Trophoblast cell (in vitro differentiated cells and primary cell): ENCODE results near the gene TMEM245.
"Not testable (repeated sequence)": the region's sequence is repeated elsewhere in the genome, so short reads cannot be mapped to it uniquely, and the experiment has no call there.

ENCODE experiments used
- DNase-seq, 2 donors: peaks; one replicate each; pipeline ENCODE4 v3.0.0-alpha.2; 2016
- H2AFZ ChIP-seq: 2 replicates; pipeline ENCODE4 v1.6.1; 2013; ENCODE audit warnings: low read length, moderate library complexity, mild to moderate bottlenecking; ENCODE audit not compliant: insufficient read depth, poor library complexity
- H2AK5ac ChIP-seq: 2 replicates; pipeline ENCODE4 v1.6.1; 2013; ENCODE audit warnings: mild to moderate bottlenecking, low read length
- H2BK120ac ChIP-seq: 2 replicates; pipeline ENCODE4 v1.6.1; 2013; ENCODE audit warnings: low read length, mild to moderate bottlenecking, moderate library complexity; ENCODE audit not compliant: insufficient read depth, poor library complexity
- H2BK12ac ChIP-seq: 2 replicates; pipeline ENCODE4 v1.6.1; 2013; ENCODE audit warnings: mild to moderate bottlenecking, low read length, moderate library complexity
- H2BK5ac ChIP-seq: 2 replicates; pipeline ENCODE4 v1.6.1; 2013; ENCODE audit warnings: low read length, low read depth, moderate library complexity, mild to moderate bottlenecking; ENCODE audit not compliant: poor library complexity
- H3K14ac ChIP-seq: 2 replicates; pipeline ENCODE4 v1.6.1; 2013; ENCODE audit warnings: mild to moderate bottlenecking, low read length
- H3K18ac ChIP-seq: 2 replicates; pipeline ENCODE4 v1.6.1; 2013; ENCODE audit warnings: mild to moderate bottlenecking, low read length
- H3K23ac ChIP-seq: 2 replicates; pipeline ENCODE4 v1.6.1; 2013; ENCODE audit warnings: low read length
- H3K27ac ChIP-seq: 2 replicates; pipeline ENCODE4 v1.5.1; 2013; ENCODE audit warnings: low read depth, mild to moderate bottlenecking, inconsistent platforms, low read length, moderate library complexity
- H3K27me3 ChIP-seq: 2 replicates; pipeline ENCODE4 v1.6.1; 2013; ENCODE audit warnings: inconsistent platforms, mild to moderate bottlenecking, low read length, moderate library complexity; ENCODE audit not compliant: insufficient read depth
- H3K36me3 ChIP-seq, 2 experiments: 1 replicate in 1 of 2; 2 replicates in 1 of 2; pipeline ENCODE4 v1.6.1; 2013; ENCODE audit warnings: low read length in 2 of 2, mild to moderate bottlenecking in 2 of 2, moderate library complexity in 1 of 2; ENCODE audit not compliant: insufficient read depth in 2 of 2, control insufficient read depth in 1 of 2
- H3K4ac ChIP-seq: 2 replicates; pipeline ENCODE4 v1.6.1; 2013; ENCODE audit warnings: low read depth, mild to moderate bottlenecking, low read length, moderate library complexity
- H3K4me1 ChIP-seq, 2 experiments: 1 replicate in 1 of 2; 2 replicates in 1 of 2; pipeline ENCODE4 v1.6.1; 2013; ENCODE audit warnings: low read length in 2 of 2, mild to moderate bottlenecking in 2 of 2, moderate library complexity in 1 of 2; ENCODE audit not compliant: insufficient read depth in 2 of 2, control insufficient read depth in 1 of 2
- H3K4me2 ChIP-seq: 2 replicates; pipeline ENCODE4 v1.6.1; 2013; ENCODE audit warnings: inconsistent platforms, mild to moderate bottlenecking, low read length, moderate library complexity
- H3K4me3 ChIP-seq: 2 replicates; pipeline ENCODE4 v1.5.1; 2013; ENCODE audit warnings: mild to moderate bottlenecking, low read depth, low read length, inconsistent platforms
- H3K79me1 ChIP-seq: one replicate; pipeline ENCODE4 v1.6.1; 2013; ENCODE audit warnings: low read length
- H3K79me2 ChIP-seq: 2 replicates; pipeline ENCODE4 v1.6.1; 2013; ENCODE audit warnings: low read length, mild to moderate bottlenecking; ENCODE audit not compliant: control insufficient read depth, insufficient read depth, poor library complexity
- H3K9ac ChIP-seq: 2 replicates; pipeline ENCODE4 v1.6.1; 2013; ENCODE audit warnings: mild to moderate bottlenecking, low read length
- H3K9me3 ChIP-seq: 2 replicates; pipeline ENCODE4 v1.6.1; 2013; ENCODE audit warnings: low read depth, mild to moderate bottlenecking, control low read depth, inconsistent platforms, low read length; ENCODE audit not compliant: insufficient read depth
- H4K12ac ChIP-seq: 2 replicates; pipeline ENCODE4 v1.6.1; 2013; ENCODE audit warnings: low read depth, mild to moderate bottlenecking, low read length, moderate library complexity
- H4K8ac ChIP-seq: 2 replicates; pipeline ENCODE4 v1.6.1; 2013; ENCODE audit warnings: low read depth, mild to moderate bottlenecking, low read length, moderate library complexity
- H4K91ac ChIP-seq: one replicate; pipeline ENCODE4 v1.6.1; 2013; ENCODE audit warnings: low read depth, mild to moderate bottlenecking, low read length, moderate library complexity
- WGBS: extraction: QIAGEN DNeasy Blood & Tissue Kit; methylation state at CpG from one replicate; pipeline ENCODE4 v1.1.7; 2013; ENCODE audit warnings: missing lambda C conversion rate; ENCODE audit not compliant: insufficient read length, insufficient coverage; ENCODE audit errors: extremely low coverage; 5-methylcytosine and 5-hydroxymethylcytosine counted together

Gene TMEM245

DNA sequence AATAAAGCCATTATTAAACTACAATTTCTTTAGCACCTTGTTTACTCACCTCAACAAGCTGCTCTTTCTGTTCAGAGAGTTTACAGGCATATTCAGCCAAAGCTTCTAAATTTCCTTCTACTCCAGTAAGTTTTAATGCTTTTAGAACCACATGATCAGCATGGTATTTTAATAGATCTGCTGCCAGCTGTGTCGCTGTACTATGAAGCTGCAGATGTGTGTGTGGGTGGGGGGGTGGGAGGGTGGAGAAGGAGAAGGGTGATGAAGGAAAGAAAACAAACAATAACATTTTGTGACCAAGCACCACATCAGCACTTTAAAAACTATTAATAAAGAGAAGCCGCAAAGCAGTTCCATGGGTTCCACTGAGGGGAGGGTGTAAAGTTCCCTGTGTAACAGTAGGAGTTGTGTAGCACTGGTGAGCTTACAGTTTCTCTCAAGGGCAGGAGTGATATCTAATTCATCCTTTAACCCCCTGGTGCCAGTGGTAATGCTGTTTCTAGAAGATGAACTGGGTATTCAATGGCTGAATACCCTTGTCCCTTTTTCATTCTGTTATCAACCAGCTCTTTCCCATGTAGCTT is 147.0 kb downstream of the TMEM245 start:
- Histone ChIP-seq H3K4ac (no peak overlapping the region), H4K8ac (no peak overlapping the region), H4K12ac (no peak overlapping the region), H3K79me2 (no peaks in the 10 kb centered on the region), H2AFZ (no peak overlapping the region), H3K27me3 (no peaks in the 10 kb centered on the region), H3K4me2 (no peak overlapping the region), H3K9ac (no peak overlapping the region), H3K27ac (no peak overlapping the region), H2AK5ac (no peak overlapping the region), H4K91ac (no peak overlapping the region), H3K36me3 (peaks cover 7 to 10% of the 10 kb centered on the region in 2 experiments), H3K18ac (no peak overlapping the region), H2BK120ac (no peak overlapping the region), H3K79me1 (no peaks in the 10 kb centered on the region), H3K23ac (no peak overlapping the region), H2BK12ac (no peak overlapping the region), H3K4me3 (no peak overlapping the region), H3K9me3 (no peaks in the 10 kb centered on the region), H3K4me1 (no peaks in the 10 kb centered on the region), H2BK5ac (no peak overlapping the region), H3K14ac (no peak overlapping the region)
- no peak for DNase-seq
- WGBS = no CpG with 5 or more reads among the region's 2 CpGs

DNA sequence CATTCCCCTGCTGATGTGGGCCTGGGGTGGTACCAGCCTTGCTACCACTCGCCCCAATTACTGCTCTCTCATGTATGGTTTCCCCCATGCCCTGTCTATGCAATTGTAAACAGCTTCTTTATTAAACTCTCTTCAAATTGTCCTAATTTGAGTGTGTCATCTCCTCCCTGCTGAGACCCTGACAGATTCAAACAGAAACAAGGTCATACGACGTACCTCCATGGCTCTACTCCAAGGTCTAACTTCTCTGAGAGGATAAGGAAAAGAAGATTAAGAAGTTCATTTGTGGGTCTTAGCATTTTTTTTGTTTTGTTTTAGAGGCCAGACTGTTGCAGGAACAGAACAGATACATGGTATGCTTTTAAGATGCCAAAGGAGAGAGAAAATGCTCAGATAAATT is 147.6 kb downstream of the TMEM245 start:
- no peak overlapping the region for H3K4me2 ChIP-seq
- no peak for DNase-seq
- no peak overlapping the region for H2BK12ac ChIP-seq
- H4K8ac ChIP-seq = no peak overlapping the region
- H3K9me3 ChIP-seq = no peaks in the 10 kb centered on the region
- no peak overlapping the region for H2BK5ac ChIP-seq
- no peaks in the 10 kb centered on the region for H3K27me3 ChIP-seq
- no peaks in the 10 kb centered on the region for H3K79me1 ChIP-seq
- no peaks in the 10 kb centered on the region for H3K79me2 ChIP-seq
- H2BK120ac ChIP-seq = no peak overlapping the region
- no peak overlapping the region for H3K27ac ChIP-seq
- H2AK5ac ChIP-seq = no peak overlapping the region
- H3K18ac ChIP-seq = no peak overlapping the region
- H2AFZ ChIP-seq = no peak overlapping the region
- no peak overlapping the region for H3K9ac ChIP-seq
- H4K12ac ChIP-seq = no peak overlapping the region
- no peak overlapping the region for H4K91ac ChIP-seq
- H3K4me1 ChIP-seq = no peaks in the 10 kb centered on the region
- no peak overlapping the region for H3K23ac ChIP-seq
- H3K4me3 ChIP-seq = no peak overlapping the region
- no CpG with 5 or more reads among the region's 3 CpGs for WGBS
- H3K14ac ChIP-seq = no peak overlapping the region
- no peak overlapping the region for H3K4ac ChIP-seq
- peaks cover 7 to 10% of the 10 kb centered on the region in 2 experiments for H3K36me3 ChIP-seq

DNA sequence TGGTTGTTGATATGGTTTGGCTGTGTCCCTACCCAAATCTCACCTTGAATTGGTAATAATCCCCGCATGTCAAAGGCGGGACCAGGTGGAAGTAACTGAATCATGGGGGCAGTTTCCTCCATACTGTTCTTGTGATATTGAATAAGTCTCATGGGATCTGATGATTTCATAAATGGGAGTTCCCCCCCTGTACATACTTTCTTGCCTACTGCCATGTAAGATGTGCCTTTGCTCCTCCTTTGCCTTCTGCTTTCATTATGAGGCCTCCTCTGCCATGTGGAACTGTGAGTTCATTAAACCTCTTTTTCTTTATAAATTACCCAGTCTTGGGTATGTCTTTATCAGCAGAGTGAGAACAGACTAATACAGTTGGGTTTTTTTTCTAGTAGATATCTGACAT is 148.4 kb downstream of the TMEM245 start:
- not testable (repeated sequence) for H3K9me3 ChIP-seq, H3K36me3 ChIP-seq, H3K18ac ChIP-seq, H3K4me3 ChIP-seq, H3K4ac ChIP-seq, H3K23ac ChIP-seq, H4K91ac ChIP-seq, H2AFZ ChIP-seq, H2BK5ac ChIP-seq, H2BK12ac ChIP-seq, H4K12ac ChIP-seq, H3K79me2 ChIP-seq, H3K14ac ChIP-seq, H3K79me1 ChIP-seq, H3K27ac ChIP-seq, H4K8ac ChIP-seq, H3K4me1 ChIP-seq, H2BK120ac ChIP-seq, H3K27me3 ChIP-seq, DNase-seq, H3K9ac ChIP-seq, H2AK5ac ChIP-seq, H3K4me2 ChIP-seq
- no CpG with 5 or more reads among the region's 2 CpGs for WGBS

DNA sequence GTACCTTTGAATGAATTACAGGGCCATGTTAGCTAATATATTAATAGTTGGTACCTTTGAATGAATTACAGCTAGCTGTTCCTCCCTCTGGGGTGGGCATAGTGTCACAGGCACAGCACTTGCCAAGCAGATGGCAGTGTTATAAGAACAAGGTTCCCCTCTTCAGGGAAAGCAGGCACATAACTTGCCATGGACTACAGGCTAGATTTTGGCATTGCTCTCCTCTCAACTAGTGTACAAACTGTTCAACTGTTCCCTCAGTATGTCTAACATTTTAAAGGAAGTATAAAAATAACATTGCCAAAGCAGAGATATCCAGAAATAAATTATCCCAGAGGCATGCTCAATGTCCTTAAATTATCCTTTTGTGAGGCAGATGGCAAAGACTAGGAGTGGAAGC is 151.8 kb downstream of the TMEM245 start:
- no peak overlapping the region for H3K4me2 ChIP-seq
- H3K4me1 ChIP-seq = peaks cover 0 to 2% of the 10 kb centered on the region in 2 experiments
- H2AK5ac ChIP-seq = no peak overlapping the region

More for the DNA sequence above, 151.8 kb downstream of the TMEM245 start:
- Histone ChIP-seq H2BK5ac (no peak overlapping the region), H3K79me1 (no peaks in the 10 kb centered on the region), H3K36me3 (peaks cover 8 to 12% of the 10 kb centered on the region in 2 experiments), H3K23ac (no peak overlapping the region), H2BK120ac (no peak overlapping the region), H2AFZ (no peak overlapping the region), H3K79me2 (no peaks in the 10 kb centered on the region), H3K18ac (no peak overlapping the region), H2BK12ac (no peak overlapping the region), H4K12ac (no peak overlapping the region), H3K14ac (no peak overlapping the region), H3K9me3 (no peaks in the 10 kb centered on the region), H3K9ac (no peak overlapping the region), H4K91ac (no peak overlapping the region), H4K8ac (no peak overlapping the region), H3K4ac (no peak overlapping the region), H3K4me3 (no peak overlapping the region), H3K27ac (no peak overlapping the region), H3K27me3 (no peaks in the 10 kb centered on the region)
- DNase-seq = no peak
